Stimulated activated CD8-positive, alpha-beta memory T cell treated with anti-CD3 and anti-CD28 coated beads, Interleukin-4, amount 100 ng/mL, for 1 hour (primary cell): ENCODE results near the gene MCM9.

Experiments
- DNase-seq, 2 donors: peaks; one replicate each; pipeline ENCODE4 v3.0.0-alpha.2; 2020; ENCODE audit warnings: low read depth in 2 of 2, low spot score in 1 of 2

Gene MCM9

DNA sequence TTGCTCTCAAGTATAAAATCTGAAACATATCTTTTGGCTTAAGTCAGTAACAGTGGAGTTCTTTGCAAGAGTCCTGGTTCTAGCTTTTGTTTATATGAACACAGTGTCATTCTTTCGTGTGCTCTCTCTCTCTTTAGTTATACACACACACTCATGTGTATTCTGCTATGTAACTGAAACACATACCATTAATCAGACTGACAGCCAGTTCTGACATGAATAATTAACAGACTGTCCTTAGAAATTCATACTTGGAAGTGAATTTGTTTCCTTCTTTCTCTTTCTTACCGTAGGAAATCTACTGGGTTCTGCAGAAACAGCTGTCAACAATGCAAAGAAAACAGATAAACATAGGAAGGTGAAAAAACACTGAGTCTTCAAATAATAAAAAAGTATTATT, 2.5 kb downstream of the MCM9 start:
- DNase-seq = no peak

DNA sequence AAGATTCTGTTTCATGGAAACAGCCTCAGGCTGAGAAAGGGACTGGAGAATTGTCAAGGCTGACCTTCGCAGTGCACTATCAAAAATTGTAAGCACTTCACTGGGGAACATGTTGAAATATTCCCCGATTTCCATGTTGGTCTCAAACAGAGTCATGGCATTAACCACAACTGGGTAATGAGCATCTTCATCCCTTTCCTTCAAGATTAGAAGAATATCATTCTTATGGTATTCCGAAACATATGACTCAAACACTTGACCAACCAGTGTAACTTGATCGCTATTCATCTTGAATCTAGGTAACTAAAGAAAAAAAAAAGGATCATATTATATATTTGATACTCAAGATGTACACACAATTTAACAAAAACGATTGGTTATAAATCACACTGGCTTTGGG, 3.5 kb downstream of the MCM9 start:
- no peak for DNase-seq

DNA sequence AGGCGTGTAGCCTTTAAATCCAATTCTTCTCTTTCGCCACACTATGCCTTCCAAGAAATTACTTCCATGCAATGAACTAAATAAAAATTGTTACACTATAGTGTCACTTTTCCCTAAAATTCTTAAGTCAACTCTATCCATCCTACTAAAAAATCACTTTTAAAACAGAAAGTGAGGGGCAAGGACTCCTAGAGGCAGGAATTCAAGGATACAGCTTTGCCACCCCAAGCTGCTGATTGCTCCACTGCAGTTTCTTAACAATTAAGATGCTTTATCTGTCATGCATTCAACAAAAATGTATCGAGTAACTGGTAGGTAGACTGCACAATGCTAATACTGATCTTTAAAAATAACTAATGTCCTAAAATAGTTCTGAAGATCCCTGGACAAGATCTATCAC, 4.3 kb downstream of the MCM9 start:
- DNase-seq = no peak

DNA sequence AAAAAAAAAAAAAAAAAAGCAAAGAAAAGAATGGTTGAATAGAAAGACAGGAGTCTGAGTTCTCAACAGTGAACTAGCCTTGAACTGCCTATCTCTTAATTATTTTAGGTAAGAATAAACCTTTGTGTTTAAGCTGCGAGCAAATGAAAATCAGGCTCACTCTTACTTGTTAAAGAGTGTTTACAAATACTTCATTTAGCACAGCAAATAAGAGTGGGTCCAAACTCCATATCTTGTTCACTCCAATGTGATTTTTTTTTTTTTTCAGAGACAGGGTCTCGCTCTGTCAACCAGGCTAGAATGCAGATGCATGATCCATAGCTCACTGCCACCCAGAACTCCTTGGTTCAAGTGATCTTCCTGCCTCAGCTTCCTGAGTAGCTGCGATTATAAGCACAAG, 11.9 kb downstream of the MCM9 start:
- no peak for DNase-seq

DNA sequence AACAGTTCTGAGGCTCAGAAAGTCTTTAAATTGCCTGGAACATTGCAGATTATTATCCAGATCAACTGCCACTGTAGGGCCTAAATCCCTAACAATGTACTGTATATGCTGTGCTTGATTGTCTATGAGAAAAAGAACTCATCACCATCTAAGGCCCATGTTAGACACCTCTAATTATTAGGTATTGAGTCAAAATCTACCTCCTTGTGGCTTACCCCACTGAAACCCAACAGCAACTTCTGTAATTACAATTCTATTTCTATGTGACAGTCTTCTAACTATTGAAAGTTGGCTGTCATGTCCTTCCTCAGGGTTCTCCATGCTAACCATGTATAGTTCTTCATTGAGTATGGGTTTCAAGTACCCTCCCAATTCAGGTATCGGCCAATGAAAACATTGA, 13.9 kb downstream of the MCM9 start:
- DNase-seq = no peak

DNA sequence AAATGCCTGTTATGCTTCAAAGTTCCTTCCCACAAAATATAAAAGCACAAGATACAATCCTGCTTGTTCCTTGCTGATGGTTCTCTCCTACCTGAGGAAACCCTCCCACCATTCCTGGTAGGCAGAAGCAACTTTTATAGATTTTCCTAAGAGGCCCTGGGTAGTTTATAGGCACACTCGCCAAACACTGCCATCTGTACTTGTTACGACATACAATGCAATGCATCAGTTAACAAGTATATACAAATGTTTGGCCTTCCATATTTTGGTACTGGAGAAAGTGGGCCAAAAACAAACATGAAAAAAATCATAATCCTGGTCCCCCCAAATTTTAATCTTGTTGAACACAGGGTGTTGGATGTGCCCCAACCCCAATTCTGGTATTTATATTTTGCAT, 16.6 kb downstream of the MCM9 start:
- no peak for DNase-seq

DNA sequence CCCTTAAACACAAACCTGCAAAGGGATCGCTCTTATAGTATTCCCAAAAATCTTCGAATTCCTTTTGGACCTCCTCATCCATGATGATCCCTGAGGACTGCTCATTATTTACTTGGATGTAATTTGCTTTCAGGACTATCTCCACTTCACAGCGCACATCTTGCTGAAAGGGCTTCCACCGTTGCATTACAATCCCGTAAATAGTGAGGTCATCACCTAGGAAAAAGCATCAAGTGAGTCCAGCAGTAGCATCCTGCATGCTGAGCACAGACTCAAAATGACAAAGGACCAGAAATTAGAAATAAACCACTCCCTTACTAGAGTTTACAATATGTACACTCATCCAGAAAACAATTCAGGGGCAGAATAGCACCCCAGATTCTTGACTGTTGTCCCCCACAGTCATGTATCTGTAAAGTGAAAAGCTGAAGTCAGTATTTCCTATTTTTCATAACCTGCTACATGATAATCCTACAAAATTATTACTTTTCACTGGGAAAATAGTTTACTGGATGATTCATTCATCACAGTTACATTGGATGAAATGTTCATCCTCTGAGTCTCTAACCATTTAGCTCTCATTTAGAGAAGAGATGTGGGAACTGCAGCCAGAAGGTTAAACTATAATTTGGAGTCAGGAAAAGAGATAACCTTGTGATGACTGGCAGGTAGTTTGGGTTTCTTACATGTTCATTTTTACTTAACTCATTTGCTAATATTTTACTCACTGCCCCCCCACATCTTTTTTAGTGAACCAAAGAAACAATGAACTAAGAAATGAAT, 17.2 kb downstream of the MCM9 start:
- no peak for DNase-seq

DNA sequence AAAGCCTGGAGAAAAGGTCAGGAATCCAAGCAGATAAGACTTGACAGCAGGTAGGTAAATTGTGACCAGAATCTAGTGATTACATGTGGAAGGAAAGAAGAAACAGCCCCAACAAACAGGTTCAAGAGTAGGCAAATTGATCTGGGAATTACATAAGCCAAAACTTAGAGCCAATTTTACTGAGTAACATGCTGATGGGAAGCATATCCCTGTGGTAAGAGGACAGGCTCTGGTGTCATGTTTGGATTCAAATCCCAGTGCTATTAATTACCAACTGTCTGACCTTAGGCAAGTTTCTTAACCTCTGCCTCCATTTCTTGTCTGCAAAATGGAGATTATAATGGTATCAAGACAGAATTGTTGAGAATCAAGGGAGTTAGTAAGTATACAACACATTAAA, 20.4 kb downstream of the MCM9 start:
- no peak for DNase-seq

DNA sequence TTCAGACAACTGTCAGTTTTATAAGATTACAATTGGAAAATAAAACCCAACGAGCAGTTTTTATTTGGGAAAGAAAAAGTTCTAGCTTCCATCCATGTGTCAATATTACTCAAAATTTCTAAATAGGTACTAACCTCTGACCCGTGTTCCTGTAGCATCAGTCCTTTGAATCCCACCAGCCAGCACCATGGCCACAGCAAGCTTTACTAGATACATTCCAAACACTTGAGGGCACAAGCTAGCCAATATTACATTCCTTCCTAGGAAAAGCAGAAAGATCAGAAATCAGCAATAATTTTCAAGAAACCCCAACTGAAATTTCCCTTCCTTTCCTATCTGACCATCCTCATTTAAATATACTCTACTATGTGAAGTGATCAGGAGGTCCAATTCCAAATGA, 21.8 kb downstream of the MCM9 start:
- no peak for DNase-seq

DNA sequence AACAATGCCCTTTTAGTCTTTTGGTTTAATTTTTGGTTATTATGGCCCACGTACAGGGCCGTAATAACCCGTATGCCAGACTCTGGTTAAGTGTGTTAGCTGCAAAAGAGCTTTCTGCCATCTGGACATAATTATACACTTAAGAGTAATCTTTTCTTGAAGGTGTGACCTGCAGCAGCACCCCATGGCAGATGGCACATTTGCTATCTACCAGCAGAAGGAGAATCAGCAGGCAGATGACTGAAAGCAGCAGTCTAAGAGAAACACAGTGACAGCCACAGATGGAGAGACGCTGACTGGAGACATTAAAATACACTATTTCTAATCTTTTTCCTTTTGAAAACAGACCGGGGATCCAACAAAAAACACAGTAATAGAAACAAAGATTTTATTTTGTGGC, 22.3 kb downstream of the MCM9 start:
- DNase-seq = no peak

DNA sequence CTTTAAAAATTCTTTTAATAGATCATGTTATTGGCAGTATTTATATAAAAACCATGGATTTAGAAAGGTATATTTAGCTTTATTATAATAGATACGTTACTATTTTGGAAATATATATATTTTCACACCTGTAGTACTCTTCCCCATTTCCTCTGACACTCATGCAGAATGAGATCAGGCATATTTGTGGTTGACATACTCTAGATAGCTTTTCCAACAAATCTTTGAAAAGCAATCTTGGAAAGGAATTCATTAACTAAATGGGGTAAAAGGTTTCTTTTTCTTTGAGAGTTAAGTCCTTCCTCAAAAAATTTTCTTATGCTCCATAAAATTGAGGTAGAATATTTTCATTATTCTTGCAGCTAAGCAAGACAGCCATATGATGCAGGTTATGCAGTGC, 26.5 kb downstream of the MCM9 start:
- no peak for DNase-seq

DNA sequence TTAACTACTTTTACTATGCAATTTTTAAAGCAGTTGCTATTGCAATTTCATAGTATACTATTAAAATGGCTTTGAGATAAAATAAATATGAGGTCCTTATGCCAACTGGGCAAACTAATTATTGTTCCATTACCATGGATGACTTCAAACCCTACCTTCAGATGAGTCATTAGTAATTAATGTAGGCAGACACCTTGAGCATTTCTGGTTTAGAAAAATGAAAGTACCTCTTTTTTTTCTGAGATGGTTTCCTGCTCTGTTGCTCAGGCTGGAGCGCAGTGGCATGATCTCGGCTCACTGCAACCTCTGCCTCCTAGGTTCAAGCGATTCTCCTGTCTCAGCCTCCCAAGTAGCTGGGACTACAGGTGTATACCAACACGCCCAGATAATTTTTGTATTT, 29.1 kb downstream of the MCM9 start:
- no peak for DNase-seq

DNA sequence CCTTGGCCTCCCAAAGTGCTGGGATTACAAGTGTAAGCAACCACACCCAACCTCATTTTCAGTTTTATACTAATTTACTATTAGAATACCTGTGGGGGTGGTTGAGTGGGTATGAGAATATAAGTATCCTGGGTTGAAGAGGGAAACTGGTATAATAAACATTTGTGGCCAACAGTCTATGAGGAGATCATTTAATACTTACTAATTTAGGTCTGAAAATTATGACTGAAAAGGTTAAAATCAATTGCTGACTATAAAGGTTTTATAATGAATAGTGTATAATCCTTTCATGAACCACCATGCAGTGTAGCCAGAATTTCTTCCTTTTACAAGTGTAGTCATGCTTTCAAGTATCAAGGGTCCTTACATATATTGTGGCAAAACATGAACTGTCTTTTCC, 29.9 kb downstream of the MCM9 start:
- DNase-seq = no peak

DNA sequence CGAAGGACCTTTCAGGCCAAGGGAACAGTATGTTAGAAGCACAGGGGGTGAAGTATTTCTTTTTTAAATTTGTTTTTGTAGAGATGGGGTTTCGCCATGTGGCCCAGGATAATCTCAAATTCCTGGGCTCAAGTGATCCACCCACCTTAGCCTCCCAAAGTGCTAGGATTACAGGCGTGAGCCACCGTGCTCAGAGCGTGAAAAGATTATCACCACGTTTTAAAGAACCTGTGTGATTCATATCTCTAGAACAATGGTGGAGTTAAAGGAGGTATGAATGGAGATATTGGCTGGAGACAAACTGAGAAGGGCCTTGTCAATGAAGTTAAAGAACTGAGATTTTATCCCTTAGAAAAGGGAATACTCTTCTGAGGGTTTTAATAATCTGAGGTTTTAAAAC, 31.3 kb downstream of the MCM9 start:
- DNase-seq = no peak

DNA sequence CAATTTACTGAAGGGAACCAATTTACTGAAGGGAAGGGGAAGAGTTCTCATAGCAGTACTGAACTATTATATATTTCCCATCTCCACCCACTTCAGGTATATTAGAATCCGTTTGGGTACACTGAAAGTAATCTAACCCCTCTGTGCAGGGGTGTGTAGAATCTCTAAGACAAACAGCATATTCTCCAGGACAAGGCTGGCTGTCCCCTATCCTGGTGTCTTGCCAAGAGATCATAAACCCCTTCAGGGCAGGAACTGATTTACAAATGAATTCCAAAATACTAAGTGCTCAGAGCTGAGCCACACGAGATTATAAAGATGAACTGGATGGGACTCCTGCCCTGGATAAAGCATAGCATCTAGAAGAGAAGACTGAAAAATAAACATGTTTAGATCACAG, 31.8 kb downstream of the MCM9 start:
- DNase-seq = no peak

DNA sequence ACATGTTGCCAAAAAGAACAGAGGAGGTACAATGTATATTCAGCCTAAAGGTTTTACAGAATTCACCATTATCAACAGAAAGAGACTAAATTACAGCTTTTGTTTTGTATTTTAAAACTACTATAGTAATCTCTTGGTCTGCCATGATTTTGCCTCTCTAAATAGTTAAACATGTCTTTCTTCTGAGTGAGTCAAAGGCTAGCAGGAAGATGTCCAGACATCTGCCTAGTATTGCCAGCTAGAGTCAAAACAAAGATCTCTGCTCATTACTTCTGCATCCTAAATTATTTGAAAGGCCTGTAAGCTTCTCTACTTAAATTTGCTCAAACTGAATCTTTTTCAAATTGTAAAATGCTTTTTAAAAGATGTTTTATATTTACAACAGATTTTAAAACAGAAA, 32.2 kb downstream of the MCM9 start:
- no peak for DNase-seq

DNA sequence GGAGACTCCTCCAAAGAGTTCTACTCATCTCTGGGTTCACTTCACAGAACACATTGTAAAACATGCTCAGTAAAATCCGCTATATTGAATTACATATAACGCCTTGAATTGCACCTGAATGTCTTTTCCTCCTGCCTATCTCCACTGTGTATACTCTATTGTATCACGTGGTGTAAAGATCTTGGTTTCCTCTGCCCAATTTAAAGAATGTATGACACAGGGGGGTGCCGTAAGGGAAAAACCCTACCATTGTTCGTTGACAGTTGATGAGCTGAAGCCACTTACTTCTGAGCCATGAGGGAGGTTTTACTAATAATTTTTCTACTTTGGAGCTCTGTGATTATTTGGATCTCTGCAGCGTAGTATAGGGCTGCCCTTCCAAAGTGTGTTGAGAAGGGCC, 35.0 kb downstream of the MCM9 start:
- DNase-seq = no peak

DNA sequence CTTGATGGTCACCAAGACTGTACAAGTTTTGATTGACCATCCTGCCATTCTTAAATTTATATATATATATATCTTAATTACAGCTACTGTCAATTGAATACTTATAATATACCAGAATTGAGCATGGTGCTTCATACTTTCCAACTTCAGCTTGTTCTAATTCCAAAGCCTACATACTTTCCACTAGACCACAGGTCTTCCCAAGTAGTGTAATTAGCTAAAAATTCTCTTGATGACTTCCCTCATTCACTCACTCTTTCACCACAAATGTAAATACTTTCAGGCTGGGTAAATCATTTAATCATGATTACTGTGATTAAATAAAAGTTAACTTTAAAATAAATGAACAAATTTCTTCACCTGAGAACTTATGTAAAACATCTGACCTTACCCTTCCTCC, 37.6 kb downstream of the MCM9 start:
- DNase-seq = no peak

DNA sequence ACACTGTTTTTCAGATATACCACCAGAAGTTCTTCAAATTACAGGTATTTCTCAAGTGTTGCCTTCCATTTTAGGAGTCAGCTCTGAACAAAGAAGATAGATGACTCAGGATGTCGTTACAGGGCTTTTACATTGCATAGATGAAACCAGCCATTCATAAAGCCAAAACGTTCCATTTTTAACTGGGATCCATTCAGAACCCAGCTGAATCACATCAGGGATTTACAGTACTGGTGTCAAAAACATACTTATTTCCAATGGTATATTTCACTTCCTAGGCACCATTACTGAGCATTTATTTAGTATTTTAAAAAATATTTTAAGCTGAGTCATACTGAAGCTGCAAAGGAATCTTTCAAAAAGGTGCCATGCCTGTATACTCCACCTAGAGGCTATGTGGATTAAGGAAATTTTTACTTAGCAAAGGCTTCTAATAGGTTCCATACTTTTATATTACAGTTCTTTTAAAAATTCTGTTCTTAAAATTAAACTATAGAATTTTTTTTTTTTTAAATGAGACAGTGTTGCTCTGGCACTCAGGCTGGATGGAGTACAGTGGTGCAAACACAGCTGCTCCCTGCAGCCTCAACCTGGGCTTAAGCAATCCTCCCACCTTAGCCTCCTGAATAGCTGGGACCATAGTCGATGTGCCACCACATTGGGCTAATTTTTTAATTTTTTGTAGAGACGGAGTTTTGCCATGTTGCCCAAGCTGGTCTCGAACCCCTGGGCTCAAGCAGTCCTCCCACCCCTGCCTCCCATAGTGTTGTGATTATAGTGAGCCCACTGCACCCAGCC, 38.4 kb downstream of the MCM9 start:
- DNase-seq = no peak

DNA sequence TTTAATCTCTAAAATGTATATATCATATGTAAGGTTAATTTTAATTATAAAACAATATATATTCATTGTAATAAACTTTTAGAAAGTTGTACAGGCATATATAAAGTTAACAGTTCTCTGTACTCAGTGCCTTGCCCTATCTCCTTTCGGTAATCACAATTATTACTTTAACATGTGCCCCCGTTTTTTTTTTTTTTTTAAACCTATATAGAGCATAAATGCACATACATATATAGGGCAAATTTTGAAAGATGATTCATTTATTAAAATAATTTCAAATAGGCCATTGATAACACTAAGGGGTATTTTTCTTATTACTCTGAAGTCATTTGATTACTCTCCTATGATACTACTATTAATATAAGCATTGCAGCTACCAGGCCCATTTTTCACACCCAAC, 39.1 kb downstream of the MCM9 start:
- no peak for DNase-seq

DNA sequence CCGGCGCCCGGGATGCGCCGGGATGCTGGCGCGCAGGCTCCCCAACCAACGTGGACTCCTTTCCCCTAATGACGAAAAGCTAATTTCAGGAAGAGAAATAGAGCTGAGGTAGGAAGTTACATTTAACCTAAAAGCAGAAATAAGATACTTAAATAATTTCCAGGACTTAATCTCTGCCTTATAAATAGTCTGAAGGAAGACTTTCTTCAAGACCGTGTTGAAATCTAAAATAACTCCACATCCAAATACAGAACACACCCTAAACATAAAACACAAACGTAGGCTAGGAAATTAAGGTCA, 39.7 kb downstream of the MCM9 start:
- DNase-seq = no peak

DNA sequence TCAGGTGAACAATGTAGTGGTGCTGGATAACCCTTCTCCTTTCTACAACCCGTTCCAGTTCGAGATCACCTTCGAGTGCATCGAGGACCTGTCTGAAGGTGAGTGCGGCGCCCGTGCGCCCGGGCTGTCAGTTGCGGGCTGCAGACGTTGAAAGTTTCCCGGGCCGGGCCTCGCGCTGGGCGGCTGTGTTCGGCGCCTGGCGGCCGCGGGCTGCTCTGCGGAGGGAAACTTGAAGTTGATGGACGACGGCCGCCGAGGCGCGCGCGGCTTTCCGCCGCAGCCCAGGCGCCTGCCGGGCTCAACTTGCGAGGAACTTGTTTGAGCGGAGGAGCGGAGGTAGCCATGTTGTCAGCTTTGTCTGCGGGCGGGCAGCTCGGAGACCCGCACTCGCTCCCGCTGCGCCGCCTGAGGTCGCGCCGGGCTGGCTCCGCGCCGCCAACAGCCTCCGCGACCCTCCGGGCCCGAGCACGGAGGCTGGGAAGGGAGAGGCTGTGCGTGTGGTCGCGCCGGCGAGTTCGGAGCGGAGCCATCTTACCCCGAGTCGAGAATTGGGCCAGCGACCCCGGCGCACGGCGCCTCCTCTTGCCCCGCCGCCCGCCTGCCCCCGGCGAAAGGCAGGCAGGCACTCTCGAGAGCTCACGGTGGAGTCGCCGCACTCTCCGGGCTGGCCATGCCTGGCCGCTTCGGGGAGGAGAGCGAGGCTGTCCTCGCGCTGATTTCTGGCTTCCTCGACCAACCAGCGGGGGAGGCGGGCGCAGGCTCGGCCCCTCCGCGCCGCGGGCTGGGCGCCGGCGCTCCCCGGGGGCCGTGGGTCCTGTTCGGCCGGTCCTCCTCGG, 40.3 kb downstream of the MCM9 start:
- DNase-seq = peak; percentile 17 to 41
